Tongue (tissue), 2 donors: ENCODE results near the gene GPC4. TPM values are rescaled to one million over a fixed set of nuclear protein-coding genes. Genes with fewer than 3 reads are reported as not detected.
A peak's percentile ranks its signal among the peaks of the same experiment; 100 is the strongest.

Source experiments
- DNase-seq: peaks from one replicate; pipeline ENCODE4 v3.0.0-alpha.2; 2015
- total RNA-seq: library from RNA; depleted of rRNA; stranded (reverse); fragments of >200 nt; gene quantifications from one replicate; pipeline ENCODE4 v1.2.3, GENCODE V29; 2014

The GPC4 gene
- total RNA-seq, 1 donor from 2014 or later: 66.7 TPM

GRCh38 chrX:133410550-133410949, 4.7 kb downstream of the GPC4 start:
- DNase-seq: no peak

- DNase-seq: peak; percentile 77
Observed at GRCh38 chrX:133405498-133406185, 9.6 kb downstream of the GPC4 start.

- DNase-seq: no peak
Observed at GRCh38 chrX:133403984-133404383, 11.3 kb downstream of the GPC4 start.

- DNase-seq: no peak
Observed at GRCh38 chrX:133402830-133403625, 12.3 kb downstream of the GPC4 start.

GRCh38 chrX:133402042-133402453, 13.2 kb downstream of the GPC4 start:
- DNase-seq: no peak

GRCh38 chrX:133401536-133401935, 13.8 kb downstream of the GPC4 start:
- no peak for DNase-seq

GRCh38 chrX:133399411-133399810, 15.9 kb downstream of the GPC4 start:
- no peak for DNase-seq

GRCh38 chrX:133394765-133395164, 20.5 kb downstream of the GPC4 start:
- no peak for DNase-seq

- no peak for DNase-seq
Observed at GRCh38 chrX:133392671-133393070, 22.6 kb downstream of the GPC4 start.

- DNase-seq: no peak
Observed at GRCh38 chrX:133391111-133391510, 24.2 kb downstream of the GPC4 start.

GRCh38 chrX:133390676-133391075, 24.6 kb downstream of the GPC4 start:
- no peak for DNase-seq

GRCh38 chrX:133389975-133390374, 25.3 kb downstream of the GPC4 start:
- DNase-seq: no peak

GRCh38 chrX:133384454-133384853, 30.8 kb downstream of the GPC4 start:
- no peak for DNase-seq

- no peak for DNase-seq
Observed at GRCh38 chrX:133380711-133381619, 34.3 kb downstream of the GPC4 start.

- no peak for DNase-seq
Observed at GRCh38 chrX:133376422-133376821, 38.9 kb downstream of the GPC4 start.

GRCh38 chrX:133375615-133376340, 39.5 kb downstream of the GPC4 start:
- DNase-seq: peak; percentile 32

GRCh38 chrX:133374874-133375387, 40.4 kb downstream of the GPC4 start:
- no peak for DNase-seq

- DNase-seq: no peak
Observed at GRCh38 chrX:133373386-133374079, 41.8 kb downstream of the GPC4 start.

GRCh38 chrX:133370696-133371275, 44.5 kb downstream of the GPC4 start:
- DNase-seq: no peak

GRCh38 chrX:133369065-133369464, 46.2 kb downstream of the GPC4 start:
- DNase-seq: no peak

GRCh38 chrX:133366735-133367134, 48.6 kb downstream of the GPC4 start:
- DNase-seq: no peak
